ENCODE data around the gene TMTC3.
"Not testable (repeated sequence)": the region's sequence is repeated elsewhere in the genome, so short reads cannot be mapped to it uniquely, and the experiment has no call there.

- not testable (repeated sequence) for TF ChIP-seq CTCF (IDR thresholded peaks at IDR 0.05; ENCODE audit: low read depth, low read length, missing input control); YY1 (IDR thresholded peaks at IDR 0.05); JUND (IDR thresholded peaks at IDR 0.05); RAD21 (IDR thresholded peaks at IDR 0.05); HNF4G (IDR thresholded peaks at IDR 0.05); TAF1 (conservative IDR thresholded peaks at IDR 0.05); ZBTB33 (IDR thresholded peaks at IDR 0.05); MAX (IDR thresholded peaks at IDR 0.05); EGR1 (IDR thresholded peaks at IDR 0.05; ENCODE audit: low read depth in 2 of 2)
Observed at GRCh38 chr12:88139711-88140110, 2.4 kb upstream of the TMTC3 start.

Measured in liver (tissue), 3 donors.